Suprapubic skin (tissue), 3 donors: ENCODE measurements around the gene TMTC2.

Experiments
- EP300 ChIP-seq: sonication (generic); formaldehyde crosslinking; IDR thresholded peaks from one replicate; pipeline ENCODE4 v1.6.1; 2017; ENCODE audit warnings: antibody characterized with exemption
- POLR2A ChIP-seq, 2 donors: fragments of 450-650 bp; IDR thresholded peaks; one replicate each; pipeline ENCODE4 v1.6.1; 2017; ENCODE audit warnings: antibody characterized with exemption in 2 of 2, mild to moderate bottlenecking in 2 of 2, moderate library complexity in 2 of 2
- TF ChIP-seq, protein P1 (sequence below), 2 donors: fragments of 200-600 bp in 1 of 2; fragments of 450-650 bp in 1 of 2; sonication (generic) in 1 of 2; IDR thresholded peaks; one replicate each; pipeline ENCODE4 v1.5.1; 2016 to 2019; ENCODE audit warnings: antibody characterized with exemption in 2 of 2, mild to moderate bottlenecking in 1 of 2, moderate library complexity in 1 of 2

DNA sequence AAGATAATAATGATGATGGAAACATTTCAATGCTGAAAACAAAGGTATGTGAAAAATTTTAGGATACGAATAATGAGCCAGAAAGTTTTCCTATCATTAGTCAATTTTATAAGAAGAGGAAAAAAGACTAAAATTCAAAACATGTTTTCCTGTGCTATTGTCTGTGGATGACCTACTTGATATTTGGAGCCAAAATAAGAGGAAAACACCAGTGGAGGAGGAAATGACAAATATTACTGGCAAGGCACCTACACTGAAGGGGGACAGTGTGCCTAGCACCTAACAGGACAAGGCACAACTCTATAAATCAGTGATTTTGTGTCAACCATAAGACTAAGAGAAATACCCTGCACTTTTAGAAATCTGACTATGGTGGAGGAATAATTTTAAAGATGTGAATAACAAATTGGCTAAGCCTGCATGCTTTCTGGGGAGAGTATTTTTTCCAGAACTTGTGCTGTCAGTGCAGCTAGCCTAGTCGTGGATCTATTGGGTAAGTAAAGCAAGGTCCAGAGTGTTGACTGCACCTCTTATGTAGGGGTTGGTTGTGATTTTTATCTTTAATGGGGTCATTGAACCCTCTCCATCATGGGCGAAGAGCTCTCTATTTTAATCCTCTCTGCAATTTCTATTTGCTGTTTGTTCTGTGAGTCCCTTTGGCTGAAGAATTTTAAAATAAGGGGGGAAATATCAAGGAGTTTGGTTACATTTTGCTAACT, 398.0 kb downstream of the TMTC2 start:
- TF ChIP-seq, protein P1, sequence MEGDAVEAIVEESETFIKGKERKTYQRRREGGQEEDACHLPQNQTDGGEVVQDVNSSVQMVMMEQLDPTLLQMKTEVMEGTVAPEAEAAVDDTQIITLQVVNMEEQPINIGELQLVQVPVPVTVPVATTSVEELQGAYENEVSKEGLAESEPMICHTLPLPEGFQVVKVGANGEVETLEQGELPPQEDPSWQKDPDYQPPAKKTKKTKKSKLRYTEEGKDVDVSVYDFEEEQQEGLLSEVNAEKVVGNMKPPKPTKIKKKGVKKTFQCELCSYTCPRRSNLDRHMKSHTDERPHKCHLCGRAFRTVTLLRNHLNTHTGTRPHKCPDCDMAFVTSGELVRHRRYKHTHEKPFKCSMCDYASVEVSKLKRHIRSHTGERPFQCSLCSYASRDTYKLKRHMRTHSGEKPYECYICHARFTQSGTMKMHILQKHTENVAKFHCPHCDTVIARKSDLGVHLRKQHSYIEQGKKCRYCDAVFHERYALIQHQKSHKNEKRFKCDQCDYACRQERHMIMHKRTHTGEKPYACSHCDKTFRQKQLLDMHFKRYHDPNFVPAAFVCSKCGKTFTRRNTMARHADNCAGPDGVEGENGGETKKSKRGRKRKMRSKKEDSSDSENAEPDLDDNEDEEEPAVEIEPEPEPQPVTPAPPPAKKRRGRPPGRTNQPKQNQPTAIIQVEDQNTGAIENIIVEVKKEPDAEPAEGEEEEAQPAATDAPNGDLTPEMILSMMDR (IDR thresholded peaks at IDR 0.05): no peak
- no peak for TF ChIP-seq EP300
- TF ChIP-seq POLR2A (IDR thresholded peaks at IDR 0.05): no peak
